Peyer's patch (tissue), 4 donors: ENCODE measurements around the gene ZBTB6. TPM values are rescaled to one million over a fixed set of nuclear protein-coding genes. Genes with fewer than 3 reads are reported as not detected.
"Not testable (repeated sequence)": the region's sequence is repeated elsewhere in the genome, so short reads cannot be mapped to it uniquely, and the experiment has no call there.

Experiments used
- DNase-seq, 3 donors: peaks; one replicate each; pipeline ENCODE4 v3.0.0-alpha.2; 2017 to 2019
- H3K27ac ChIP-seq, 4 donors: fragments of 200-600 bp; sonication (generic); one replicate each; pipeline ENCODE4 v1.5.1; 2016 to 2019
- H3K27me3 ChIP-seq, 2 donors: fragments of 200-600 bp; sonication (generic); one replicate each; pipeline ENCODE4 v1.5.1; 2019
- H3K36me3 ChIP-seq, 3 donors: fragments of 200-600 bp; sonication (generic); one replicate each; pipeline ENCODE4 v1.5.1; 2016 to 2019
- H3K4me1 ChIP-seq, 4 donors: fragments of 200-600 bp; sonication (generic); one replicate each; pipeline ENCODE4 v1.5.1; 2016 to 2019
- H3K4me3 ChIP-seq, 4 donors: fragments of 200-600 bp; sonication (generic); 1 replicate in 3 of 4; 2 replicates in 1 of 4; pipeline ENCODE4 v1.5.1; 2016 to 2019; ENCODE audit warnings: mild to moderate bottlenecking in 1 of 4
- H3K9me3 ChIP-seq, 4 donors: fragments of 200-600 bp; sonication (generic); one replicate each; pipeline ENCODE4 v1.5.1; 2016 to 2019; ENCODE audit warnings: mild to moderate bottlenecking in 1 of 4
- CTCF ChIP-seq, 6 experiments: fragments of 450-650 bp in 4 of 6; fragments of 200-600 bp in 2 of 6; sonication (generic) in 1 of 6; IDR thresholded peaks; one replicate each; pipeline ENCODE4 v1.5.1; 2017 to 2019; ENCODE audit warnings: antibody characterized with exemption in 6 of 6, mild to moderate bottlenecking in 3 of 6, moderate library complexity in 1 of 6
- POLR2A ChIP-seq, 2 donors: fragments of 450-650 bp; IDR thresholded peaks; one replicate each; pipeline ENCODE4 v1.5.1; 2017; ENCODE audit warnings: antibody characterized with exemption in 2 of 2, mild to moderate bottlenecking in 2 of 2, moderate library complexity in 2 of 2
- small RNA-seq, 2 donors: library from RNA; depleted of rRNA; stranded (forward); fragments of <200 nt; gene quantifications; one replicate each; pipeline ENCODE3, GENCODE V24; 2016
- total RNA-seq, 4 donors: library from RNA; depleted of rRNA; stranded (reverse); fragments of >200 nt; gene quantifications; one replicate each; pipeline ENCODE4 v1.1.0, GENCODE V29; 2016

ZBTB6 gene
- total RNA-seq, 4 donors from 2014 or later = 5.6 to 14.9 (median 7.7) TPM

GRCh38 chr9:122875523-122875922 lies 37.6 kb downstream of the ZBTB6 start:
- TF ChIP-seq POLR2A (IDR thresholded peaks at IDR 0.05) (no peak), CTCF (IDR thresholded peaks at IDR 0.05) (no peak)
- Histone ChIP-seq H3K36me3 (peaks cover 0 to 94% (median 0%) of the 10 kb centered on the region in 3 donors), H3K9me3 (no peaks in the 10 kb centered on the region), H3K4me3 (no peak overlapping the region), H3K27me3 (no peaks in the 10 kb centered on the region), H3K4me1 (no peaks in the 10 kb centered on the region), H3K27ac (no peak overlapping the region)
- DNase-seq = no peak

DNA sequence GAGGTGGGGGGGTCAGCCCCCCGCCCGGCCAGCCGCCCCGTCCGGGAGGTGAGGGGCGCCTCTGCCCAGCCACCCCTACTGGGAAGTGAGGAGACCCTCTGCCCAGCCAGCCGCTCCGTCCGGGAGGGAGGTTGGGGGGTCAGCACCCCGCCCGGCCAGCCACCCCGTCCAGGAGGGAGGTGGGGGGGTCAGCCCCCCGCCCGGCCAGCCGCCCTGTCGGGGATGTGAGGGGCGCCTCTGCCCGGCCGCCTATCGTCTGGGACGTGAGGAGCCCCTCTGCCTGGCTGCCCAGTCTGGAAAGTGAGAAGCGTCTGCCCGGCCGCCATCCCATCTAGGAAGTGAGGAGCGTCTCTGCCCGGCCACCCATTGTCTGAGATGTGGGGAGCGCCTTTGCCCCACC lies 45.8 kb downstream of the ZBTB6 start:
- not testable (repeated sequence) for H3K9me3 ChIP-seq, H3K4me3 ChIP-seq, H3K27me3 ChIP-seq, H3K4me1 ChIP-seq, H3K27ac ChIP-seq, DNase-seq
- peaks cover 0 to 39% (median 0%) of the 10 kb centered on the region in 3 donors for H3K36me3 ChIP-seq

DNA sequence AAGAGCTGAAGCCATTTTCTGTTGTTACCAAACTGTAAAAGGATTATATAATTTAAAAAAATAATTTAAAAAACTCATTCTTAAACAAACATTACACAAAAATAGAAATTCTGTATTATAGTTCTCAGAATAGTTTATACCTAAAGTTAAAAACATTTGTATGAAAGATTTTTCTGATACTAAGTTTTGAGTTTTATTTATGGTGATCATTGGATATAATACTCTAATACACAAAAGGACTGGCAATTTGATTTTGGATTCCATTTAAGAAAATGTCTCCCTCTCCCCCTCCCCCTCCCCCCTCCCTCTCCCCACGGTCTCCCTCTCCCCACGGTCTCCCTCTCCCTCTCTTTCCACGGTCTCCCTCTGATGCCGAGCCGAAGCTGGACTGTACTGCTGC lies 47.0 kb downstream of the ZBTB6 start:
- no peak for DNase-seq
- H3K4me3 ChIP-seq = no peak overlapping the region
- TF ChIP-seq POLR2A (IDR thresholded peaks at IDR 0.05) (no peak), CTCF (IDR thresholded peaks at IDR 0.05) (no peak)
- H3K4me1 ChIP-seq = no peaks in the 10 kb centered on the region
- H3K27me3 ChIP-seq = no peaks in the 10 kb centered on the region
- H3K9me3 ChIP-seq = no peaks in the 10 kb centered on the region
- H3K36me3 ChIP-seq = peaks cover 0 to 27% (median 0%) of the 10 kb centered on the region in 3 donors
- H3K27ac ChIP-seq = no peak overlapping the region

DNA sequence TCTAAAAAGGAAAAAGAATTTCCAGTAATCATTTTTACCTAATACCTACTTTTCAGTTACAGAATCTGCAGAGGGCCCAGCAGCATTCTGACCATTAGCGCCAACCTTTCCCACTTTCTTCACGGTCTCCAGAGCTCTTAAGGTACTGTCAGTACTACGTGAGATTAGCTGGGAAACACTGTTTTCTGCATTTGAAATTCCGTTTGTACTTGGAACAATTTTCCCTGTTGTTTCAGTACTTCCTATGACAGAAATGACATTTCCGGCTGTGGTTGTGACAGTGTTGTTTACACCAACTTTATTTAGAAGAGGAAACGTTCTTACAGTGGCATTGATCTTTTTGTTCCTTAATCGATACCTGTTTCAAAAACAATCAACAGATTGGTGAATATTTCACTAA lies 47.8 kb downstream of the ZBTB6 start:
- no peaks in the 10 kb centered on the region for H3K4me1 ChIP-seq
- H3K4me3 ChIP-seq = no peak overlapping the region
- no peak for DNase-seq
- H3K9me3 ChIP-seq = no peaks in the 10 kb centered on the region
- H3K36me3 ChIP-seq = peaks cover 0 to 26% (median 0%) of the 10 kb centered on the region in 3 donors
- no peak overlapping the region for H3K27ac ChIP-seq
- H3K27me3 ChIP-seq = no peaks in the 10 kb centered on the region
- TF ChIP-seq CTCF (IDR thresholded peaks at IDR 0.05) = no peak
- TF ChIP-seq POLR2A (IDR thresholded peaks at IDR 0.05) = no peak

- no peak for DNase-seq
- Histone ChIP-seq H3K4me1 (no peaks in the 10 kb centered on the region), H3K4me3 (no peak overlapping the region), H3K27ac (no peak overlapping the region), H3K36me3 (peaks cover 0 to 29% (median 0%) of the 10 kb centered on the region in 3 donors), H3K27me3 (no peaks in the 10 kb centered on the region), H3K9me3 (no peaks in the 10 kb centered on the region)
- TF ChIP-seq CTCF (IDR thresholded peaks at IDR 0.05) (no peak), POLR2A (IDR thresholded peaks at IDR 0.05) (no peak)
Observed at GRCh38 chr9:122863407-122863806, 49.7 kb downstream of the ZBTB6 start.

DNA sequence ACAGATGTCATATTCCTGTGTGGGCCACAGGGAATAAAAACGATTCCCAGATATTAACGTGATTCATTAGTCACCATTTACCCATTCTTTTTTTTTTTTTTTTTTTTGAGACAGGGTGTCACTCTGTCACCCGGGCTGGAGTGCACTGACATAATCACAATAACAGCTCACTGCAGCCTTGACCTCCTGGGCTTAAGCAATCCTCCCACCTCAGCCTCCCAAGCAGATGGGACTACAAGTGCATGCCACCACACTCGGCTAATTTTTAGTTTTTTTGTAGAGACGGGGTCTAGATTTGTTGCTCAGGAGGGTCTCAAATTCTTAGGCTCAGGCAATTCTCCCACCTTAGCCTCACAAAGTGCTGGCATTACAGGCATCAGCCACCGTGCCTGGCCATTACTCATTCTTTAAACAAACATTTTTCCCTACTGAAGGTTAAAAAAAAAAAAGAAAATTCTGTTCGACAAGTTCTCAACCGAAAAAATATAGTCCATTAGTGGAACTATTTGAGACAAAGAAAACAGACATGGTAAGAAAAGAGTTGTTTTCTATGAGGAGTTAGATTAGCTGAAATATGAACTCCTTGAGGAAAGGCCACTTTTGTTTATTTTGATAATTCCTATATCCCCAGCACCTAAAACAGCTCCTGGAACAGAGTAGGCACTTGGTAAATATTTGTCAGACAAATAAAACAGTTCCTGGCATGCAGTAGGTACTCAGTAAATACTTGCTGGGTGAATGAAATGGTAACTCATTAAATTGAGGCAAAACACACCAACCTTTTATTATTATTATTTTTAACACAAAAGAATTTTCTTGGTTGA lies 52.6 kb downstream of the ZBTB6 start:
- Histone ChIP-seq H3K27ac (no peak overlapping the region), H3K4me3 (no peak overlapping the region), H3K36me3 (peaks cover 0 to 55% (median 0%) of the 10 kb centered on the region in 3 donors), H3K27me3 (no peaks in the 10 kb centered on the region), H3K9me3 (no peaks in the 10 kb centered on the region), H3K4me1 (no peaks in the 10 kb centered on the region)
- TF ChIP-seq POLR2A (IDR thresholded peaks at IDR 0.05) (no peak), CTCF (IDR thresholded peaks at IDR 0.05) (no peak)
- DNase-seq = no peak

Small RNA genes within 50 kb of the gene (small RNA-seq; reads per million reads assigned to genes)
- 0 reads per million in 2 donors for gene RNY1P15
- 590 to 862 reads per million in 2 donors for gene SNORD90

Other genes starting within 250 kb of the ZBTB6 start
- gene OR1L3, start 238.2 kb downstream of the ZBTB6 start, total RNA-seq = not detected
- gene OR1L4, start 189.3 kb downstream of the ZBTB6 start, total RNA-seq = not detected
- not detected for gene OR1L6, start 171.0 kb downstream of the ZBTB6 start, total RNA-seq
- not detected for gene OR5C1, start 124.4 kb downstream of the ZBTB6 start, total RNA-seq
- gene OR1K1, start 113.2 kb downstream of the ZBTB6 start, total RNA-seq = not detected
- 10 to 100 TPM in 3 of 4 donors, 1 to 10 TPM in 1; 7.0 to 33.8 (median 14.6) TPM for gene PDCL, start 84.7 kb downstream of the ZBTB6 start, total RNA-seq
- gene RC3H2, start 8.0 kb downstream of the ZBTB6 start, total RNA-seq = 10 to 100 TPM; 27.9 to 48.7 (median 41.7) TPM
- gene ZBTB26, start 18.2 kb upstream of the ZBTB6 start, total RNA-seq = 10 to 100 TPM in 1 of 4 donors, 1 to 10 TPM in 3; 3.2 to 18.2 (median 6.1) TPM
- gene RABGAP1, start 27.7 kb upstream of the ZBTB6 start, total RNA-seq = 10 to 100 TPM; 45.0 to 92.4 (median 49.7) TPM
- 1 to 10 TPM in 3 of 4 donors, not detected in 1; 1.9 to 2.5 (median 1.9) TPM for gene GPR21, start 120.3 kb upstream of the ZBTB6 start, total RNA-seq